ENCODE data around the gene AKT1.

DNA sequence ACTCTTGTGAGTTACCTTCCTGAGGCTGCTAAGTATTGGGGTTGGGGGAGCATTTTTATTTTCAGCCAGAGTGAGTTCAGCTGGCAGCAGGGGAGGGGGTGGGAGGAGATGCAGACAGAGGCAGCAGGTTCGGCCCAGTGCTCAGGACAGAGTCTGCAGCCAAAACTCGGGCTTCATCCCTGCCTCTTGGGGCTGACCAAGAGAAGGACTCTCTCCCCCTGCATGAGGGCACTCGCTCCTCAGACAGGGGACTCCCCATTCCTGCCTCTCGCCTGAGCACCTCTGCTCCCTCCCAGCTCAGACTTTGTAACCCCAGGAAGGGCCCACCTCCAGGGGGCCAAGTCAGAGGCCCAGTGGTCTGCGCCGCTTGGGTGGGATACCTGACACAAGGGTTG is 1.1 kb upstream of the AKT1 start:
- TF ChIP-seq CTCF (IDR thresholded peaks at IDR 0.05) (no peak), POLR2A (IDR thresholded peaks at IDR 0.05) (no peak)
